Urinary bladder (tissue), 4 donors: ENCODE results near the gene VCPKMT. TPM values are rescaled to one million over a fixed set of nuclear protein-coding genes. Genes with fewer than 3 reads are reported as not detected.

Source experiments
- DNase-seq: peaks from one replicate; pipeline ENCODE4 v3.0.0-alpha.2; 2015; ENCODE audit errors: extremely low spot score
- H3K27ac ChIP-seq: one replicate; pipeline ENCODE4 v1.5.1; 2013; ENCODE audit warnings: low read depth, mild to moderate bottlenecking, moderate library complexity
- H3K36me3 ChIP-seq: one replicate; pipeline ENCODE4 v1.6.1; 2013; ENCODE audit warnings: mild to moderate bottlenecking, moderate library complexity; ENCODE audit not compliant: insufficient read depth
- H3K4me1 ChIP-seq: one replicate; pipeline ENCODE4 v1.6.1; 2013; ENCODE audit warnings: mild to moderate bottlenecking, moderate library complexity; ENCODE audit not compliant: insufficient read depth
- H3K4me3 ChIP-seq: one replicate; pipeline ENCODE4 v1.5.1; 2013; ENCODE audit warnings: low read depth, low read length
- WGBS: extraction: QIAGEN DNeasy Blood & Tissue Kit; methylation state at CpG from one replicate; pipeline ENCODE4 v1.1.7; 2013; 5-methylcytosine and 5-hydroxymethylcytosine counted together
- polyA plus RNA-seq: library from polyadenylated mRNA; stranded (reverse); fragments of 200-250 nt; gene quantifications from one replicate; pipeline ENCODE4 v1.2.3, GENCODE V29; 2013
- small RNA-seq: library from RNA; depleted of rRNA; stranded (forward); fragments of <200 nt; gene quantifications from one replicate; pipeline ENCODE3, GENCODE V24; 2014
- total RNA-seq: library from RNA; depleted of rRNA; stranded (reverse); fragments of >200 nt; gene quantifications from one replicate; pipeline ENCODE4 v1.2.3, GENCODE V29; 2014
- donor health status: healthy with polysubstance abuse.
- donor health status: healthy.

Gene VCPKMT
- total and polyA plus RNA-seq, 2 donors = 7.8 to 9.6 TPM

GRCh38 chr14:50067723-50068495, 48.5 kb downstream of the VCPKMT start:
- no peak for DNase-seq
- WGBS = 88% methylated on average over 8 of the region's 8 CpGs
- Histone ChIP-seq H3K4me3 (no peak overlapping the region), H3K27ac (no peak overlapping the region), H3K36me3 (no peaks in the 10 kb centered on the region), H3K4me1 (no peaks in the 10 kb centered on the region)

GRCh38 chr14:50065583-50065982, 50.8 kb downstream of the VCPKMT start:
- Histone ChIP-seq H3K4me3 (no peak overlapping the region), H3K27ac (no peak overlapping the region), H3K4me1 (peaks cover 2% of the 10 kb centered on the region), H3K36me3 (no peaks in the 10 kb centered on the region)
- 81% methylated on average over 3 of the region's 3 CpGs for WGBS
- DNase-seq = no peak

- Histone ChIP-seq H3K36me3 (no peaks in the 10 kb centered on the region), H3K4me3 (no peak overlapping the region), H3K4me1 (peaks cover 2% of the 10 kb centered on the region), H3K27ac (no peak overlapping the region)
- WGBS = 72% methylated on average over 4 of the region's 4 CpGs
- no peak for DNase-seq
Observed at GRCh38 chr14:50064993-50065392, 51.4 kb downstream of the VCPKMT start.

GRCh38 chr14:50063876-50064420, 52.4 kb downstream of the VCPKMT start:
- Histone ChIP-seq H3K4me3 (no peak overlapping the region), H3K4me1 (peaks cover 2% of the 10 kb centered on the region), H3K36me3 (no peaks in the 10 kb centered on the region), H3K27ac (no peak overlapping the region)
- WGBS = 90% methylated on average over 9 of the region's 9 CpGs
- DNase-seq = no peak

- peak; percentile 54 for DNase-seq
- peaks cover 2% of the 10 kb centered on the region for H3K4me1 ChIP-seq
- H3K36me3 ChIP-seq = no peaks in the 10 kb centered on the region
- WGBS = 64% methylated on average over 7 of the region's 7 CpGs
- peak overlapping the region; percentile 81 for H3K27ac ChIP-seq
- H3K4me3 ChIP-seq = no peak overlapping the region
Observed at GRCh38 chr14:50062438-50063085, 53.8 kb downstream of the VCPKMT start.

GRCh38 chr14:50061664-50062437, 54.5 kb downstream of the VCPKMT start:
- H3K27ac ChIP-seq = peak overlapping the region; percentile 81
- no peak for DNase-seq
- no peak overlapping the region for H3K4me3 ChIP-seq
- 57% methylated on average over 11 of the region's 11 CpGs for WGBS
- peaks cover 2% of the 10 kb centered on the region for H3K4me1 ChIP-seq
- no peaks in the 10 kb centered on the region for H3K36me3 ChIP-seq

GRCh38 chr14:50060871-50061663, 55.3 kb downstream of the VCPKMT start:
- 32% methylated on average over 12 of the region's 12 CpGs for WGBS
- DNase-seq = peak; percentile 69
- no peaks in the 10 kb centered on the region for H3K36me3 ChIP-seq
- H3K4me3 ChIP-seq = no peak overlapping the region
- H3K27ac ChIP-seq = peak overlapping the region; percentile 78
- peaks cover 2% of the 10 kb centered on the region for H3K4me1 ChIP-seq

GRCh38 chr14:50059763-50060616, 56.4 kb downstream of the VCPKMT start:
- H3K4me1 ChIP-seq = peaks cover 2% of the 10 kb centered on the region
- no peak for DNase-seq
- no peaks in the 10 kb centered on the region for H3K36me3 ChIP-seq
- no peak overlapping the region for H3K4me3 ChIP-seq
- WGBS = 88% methylated on average over 13 of the region's 13 CpGs
- peak overlapping the region; percentile 12 for H3K27ac ChIP-seq

Small RNA genes lying within 50 kb of the gene (small RNA-seq; reads per million reads assigned to genes)
- gene RF00019 = not detected

Other genes with a start within 250 kb of the VCPKMT start
- 49.1 TPM for gene ARF6, start 223.5 kb downstream of the VCPKMT start, total RNA-seq
- gene ARF6, start 223.5 kb downstream of the VCPKMT start, polyA plus RNA-seq = 36.9 TPM
- gene SOS2, start 115.0 kb upstream of the VCPKMT start, total RNA-seq = 87.9 TPM
- gene SOS2, start 115.0 kb upstream of the VCPKMT start, polyA plus RNA-seq = 17.5 TPM
- 6.7 TPM for gene L2HGDH, start 195.7 kb upstream of the VCPKMT start, total RNA-seq
- 4.3 TPM for gene L2HGDH, start 195.7 kb upstream of the VCPKMT start, polyA plus RNA-seq
- 11.4 TPM for gene DMAC2L, start 195.8 kb upstream of the VCPKMT start, total RNA-seq
- 15.7 TPM for gene DMAC2L, start 195.8 kb upstream of the VCPKMT start, polyA plus RNA-seq